H1 (cell line): Measurements from ENCODE around the gene G6PC3. TPM values are rescaled to one million over a fixed set of nuclear protein-coding genes. Genes with fewer than 3 reads are reported as not detected.

Experiments
- CTCF ChIA-PET: fragments of 300-600 bp; sonication (Branson Sonifier 250); formaldehyde crosslinking; loops from one replicate; lab custom pipeline; 2021; ENCODE audit not compliant: partially characterized antibody; lab: Charles Lee
- POLR2A ChIA-PET: fragments of 300-600 bp; sonication (Branson Sonifier 250); formaldehyde crosslinking; loops from one replicate; lab custom pipeline; 2021; ENCODE audit warnings: inconsistent platforms; ENCODE audit not compliant: partially characterized antibody; lab: Charles Lee
- DNase-seq, 2 experiments: peaks; one replicate each; pipeline versions ENCODE4 v3.0.0 to v3.0.0-alpha.2; 2010 to 2022; ENCODE audit warnings: low spot score in 2 of 2, low read depth in 1 of 2, mixed read lengths in 1 of 2
- FAIRE-seq: peaks from 2 replicates; lab custom pipeline; 2011; peaks lifted over from hg19 to GRCh38; lab: Jason Lieb, UNC
- H2AFZ ChIP-seq: 2 replicates; pipeline ENCODE4 v1.8.1; 2012; ENCODE audit warnings: low read length, inconsistent platforms
- H2AK5ac ChIP-seq: 2 replicates; pipeline ENCODE4 v1.6.1; 2013; ENCODE audit warnings: low read depth, low read length
- H2BK120ac ChIP-seq: replicated peaks from 2 replicates; pipeline ENCODE3; 2013; ENCODE audit warnings: low read depth, low read length, inconsistent platforms
- H2BK12ac ChIP-seq: 2 replicates; pipeline ENCODE4 v1.6.1; 2013; ENCODE audit warnings: low read depth, low read length
- H2BK15ac ChIP-seq: 2 replicates; pipeline ENCODE4 v1.6.1; 2013; ENCODE audit warnings: low read length
- H2BK20ac ChIP-seq: 2 replicates; pipeline ENCODE4 v1.6.1; 2013; ENCODE audit warnings: low read length
- H2BK5ac ChIP-seq: 2 replicates; pipeline ENCODE4 v1.6.1; 2013; ENCODE audit warnings: low read depth, low read length
- H3K14ac ChIP-seq: 2 replicates; pipeline ENCODE4 v1.6.1; 2013; ENCODE audit warnings: inconsistent platforms; ENCODE audit not compliant: insufficient read length
- H3K18ac ChIP-seq: 2 replicates; pipeline ENCODE4 v1.6.1; 2013; ENCODE audit warnings: low read length; ENCODE audit errors: extremely low read depth
- H3K23ac ChIP-seq: 2 replicates; pipeline ENCODE4 v1.6.1; 2013; ENCODE audit warnings: inconsistent platforms; ENCODE audit not compliant: insufficient read length
- H3K23me2 ChIP-seq: 2 replicates; pipeline ENCODE4 v1.6.1; 2013; ENCODE audit warnings: low read depth, low read length
- H3K27ac ChIP-seq: 2 replicates; pipeline ENCODE4 v1.6.1; 2011; ENCODE audit warnings: low read depth, low read length, inconsistent platforms
- H3K27me3 ChIP-seq, 4 experiments: replicated peaks in 1 of 4; 1 replicate in 1 of 4; 2 replicates in 3 of 4; pipeline versions ENCODE4 v1.6.1 to v1.8.1; 2011 to 2013; ENCODE audit warnings: low read length in 3 of 4, mild to moderate bottlenecking in 3 of 4, inconsistent platforms in 2 of 4, mixed read lengths in 2 of 4, moderate library complexity in 1 of 4; ENCODE audit not compliant: control insufficient read depth in 3 of 4, insufficient read depth in 3 of 4; ENCODE audit errors: extremely low read depth in 1 of 4
- H3K36me3 ChIP-seq, 4 experiments: 2 replicates each; pipeline versions ENCODE4 v1.6.1 to v1.8.1; 2011 to 2013; ENCODE audit warnings: mild to moderate bottlenecking in 4 of 4, low read length in 3 of 4, moderate library complexity in 2 of 4, control low read depth in 1 of 4, inconsistent platforms in 1 of 4; ENCODE audit not compliant: insufficient read depth in 4 of 4, control insufficient read depth in 2 of 4
- H3K4ac ChIP-seq: replicated peaks from 2 replicates; pipeline ENCODE3; 2013; ENCODE audit warnings: low read length, low read depth, mixed read lengths, inconsistent platforms; ENCODE audit not compliant: insufficient read length
- H3K4me1 ChIP-seq, 4 experiments: replicated peaks in 1 of 4; 1 replicate in 1 of 4; 2 replicates in 3 of 4; pipeline versions ENCODE4 v1.6.1 to v1.8.1; 2011 to 2013; ENCODE audit warnings: low read length in 3 of 4, inconsistent platforms in 2 of 4, mixed read lengths in 1 of 4; ENCODE audit not compliant: insufficient read depth in 4 of 4, control insufficient read depth in 3 of 4
- H3K4me2 ChIP-seq, 2 experiments: 2 replicates each; pipeline versions ENCODE4 v1.6.1 to v1.8.1; 2011 to 2013; ENCODE audit warnings: low read depth in 2 of 2, low read length in 2 of 2, control low read depth in 1 of 2, inconsistent platforms in 1 of 2, mild to moderate bottlenecking in 1 of 2; ENCODE audit not compliant: insufficient read depth in 1 of 2
- H3K4me3 ChIP-seq, 4 experiments: fragments of 200-600, 300-600 bp in 1 of 4; sonication (generic), shearing (Covaris generic), sonication (Bioruptor Twin) in 1 of 4; 2 replicates each; pipeline versions ENCODE4 v1.5.1 to v1.8.1; 2011 to 2016; ENCODE audit warnings: low read length in 4 of 4, low read depth in 3 of 4, control low read depth in 2 of 4, inconsistent platforms in 2 of 4, mild to moderate bottlenecking in 2 of 4, mixed read lengths in 1 of 4, moderate library complexity in 1 of 4; ENCODE audit not compliant: insufficient read depth in 2 of 4; ENCODE audit errors: extremely low read depth in 1 of 4
- H3K56ac ChIP-seq: replicated peaks from 2 replicates; pipeline ENCODE3; 2013; ENCODE audit warnings: low read depth, mild to moderate bottlenecking, mixed read lengths, low read length, inconsistent platforms; ENCODE audit not compliant: insufficient read length
- H3K79me1 ChIP-seq: 2 replicates; pipeline ENCODE4 v1.6.1; 2013; ENCODE audit warnings: low read depth, low read length, control low read depth
- H3K79me2 ChIP-seq, 2 experiments: 2 replicates each; pipeline versions ENCODE4 v1.6.1 to v1.8.1; 2012 to 2013; ENCODE audit warnings: low read length in 2 of 2, mild to moderate bottlenecking in 2 of 2, inconsistent platforms in 1 of 2; ENCODE audit not compliant: insufficient read depth in 2 of 2, control insufficient read depth in 1 of 2
- H3K9ac ChIP-seq, 4 experiments: replicated peaks in 1 of 4; 1 replicate in 1 of 4; 2 replicates in 3 of 4; pipeline versions ENCODE4 v1.6.1 to v1.8.1; 2011 to 2013; ENCODE audit warnings: low read depth in 3 of 4, low read length in 3 of 4, control low read depth in 2 of 4, mild to moderate bottlenecking in 2 of 4, moderate library complexity in 2 of 4, inconsistent platforms in 1 of 4; ENCODE audit errors: extremely low read depth in 1 of 4
- H3K9me3 ChIP-seq, 2 experiments: 2 replicates each; pipeline versions ENCODE4 v1.6.1 to v1.8.1; 2012 to 2013; ENCODE audit warnings: mild to moderate bottlenecking in 2 of 2, moderate library complexity in 2 of 2, control low read depth in 1 of 2, inconsistent platforms in 1 of 2, low read depth in 1 of 2, low read length in 1 of 2, mixed read lengths in 1 of 2; ENCODE audit not compliant: insufficient read depth in 2 of 2
- H4K20me1 ChIP-seq, 2 experiments: replicated peaks in 1 of 2; 2 replicates each; pipeline versions ENCODE3 to v1.8.1; 2011 to 2013; ENCODE audit warnings: inconsistent platforms in 2 of 2, low read length in 2 of 2, mild to moderate bottlenecking in 1 of 2; ENCODE audit not compliant: insufficient read depth in 2 of 2, control insufficient read depth in 1 of 2
- H4K5ac ChIP-seq: 2 replicates; pipeline ENCODE4 v1.6.1; 2013; ENCODE audit warnings: low read length, low read depth, mixed read lengths, inconsistent platforms; ENCODE audit not compliant: insufficient read length
- H4K8ac ChIP-seq: 2 replicates; pipeline ENCODE4 v1.8.0; 2013; ENCODE audit warnings: mild to moderate bottlenecking, moderate library complexity, low read length, inconsistent platforms; ENCODE audit not compliant: insufficient read depth; ENCODE audit errors: extremely low read depth
- H4K91ac ChIP-seq: replicated peaks from 2 replicates; pipeline ENCODE3; 2013; ENCODE audit warnings: low read length, mixed read lengths, inconsistent platforms; ENCODE audit not compliant: insufficient read length
- CEBPB ChIP-seq: IDR thresholded peaks from 2 replicates; pipeline ENCODE4 v1.6.1; 2012; ENCODE audit warnings: low read depth, low read length
- GTF2F1 ChIP-seq: IDR thresholded peaks from 2 replicates; pipeline ENCODE4 v1.6.1; 2012; ENCODE audit warnings: low read depth, low read length, improper control_type of control experiment, borderline replicate concordance
- NRF1 ChIP-seq: IDR thresholded peaks from 2 replicates; pipeline ENCODE4 v1.6.1; 2011; ENCODE audit warnings: mild to moderate bottlenecking, low read depth, low read length, improper control_type of control experiment
- PHF8 ChIP-seq: fragments of 200-600 bp; sonication (generic); conservative IDR thresholded peaks from 2 replicates; pipeline ENCODE4 v1.7.1; 2012; ENCODE audit warnings: low read depth, mild to moderate bottlenecking, inconsistent platforms, low read length, moderate library complexity
- RAD21 ChIP-seq, 2 experiments: IDR thresholded peaks in 1 of 2; conservative IDR thresholded peaks in 1 of 2; 2 replicates each; pipeline ENCODE4 v1.6.1; 2011; ENCODE audit warnings: low read depth in 2 of 2, low read length in 2 of 2, improper control_type of control experiment in 1 of 2, inconsistent platforms in 1 of 2, mild to moderate bottlenecking in 1 of 2, moderate library complexity in 1 of 2
- SIRT6 ChIP-seq: IDR thresholded peaks from one replicate; pipeline ENCODE4 v1.7.1; 2012; ENCODE audit warnings: low read length, inconsistent platforms
- TAF1 ChIP-seq: IDR thresholded peaks from 2 replicates; pipeline ENCODE4 v1.6.1; 2011; ENCODE audit warnings: mild to moderate bottlenecking, low read depth, low read length
- WGBS, 2 experiments: shearing (Covaris generic) in 1 of 2; methylation state at CpG; one replicate each; pipeline versions ENCODE4 v1.1.6 to v1.1.7; 2013 to 2015; ENCODE audit warnings: low lambda C conversion rate in 2 of 2, mixed read lengths in 2 of 2, inconsistent platforms in 1 of 2, low coverage in 1 of 2, missing lambda C conversion rate in 1 of 2; ENCODE audit not compliant: insufficient replicate concordance in 2 of 2, insufficient coverage in 1 of 2, insufficient read length in 1 of 2; ENCODE audit errors: extremely low coverage in 1 of 2, missing lambda C conversion rate in 1 of 2; 5-methylcytosine and 5-hydroxymethylcytosine counted together
- polyA plus RNA-seq, 7 experiments: library from polyadenylated mRNA; depleted of rRNA in 3 of 7; stranded (reverse) in 5 of 7; unstranded in 2 of 7; fragments of >200 nt in 5 of 7; fragments of 200-250 nt in 2 of 7; gene quantifications; 1 replicate in 5 of 7; 2 replicates in 1 of 7; 4 replicates in 1 of 7; pipeline versions ENCODE4 v1.2.1 to v1.2.3, GENCODE V29; 2011 to 2013; ENCODE audit warnings: missing spikeins in 2 of 7, mixed read lengths in 2 of 7
- total RNA-seq: library from RNA; stranded (reverse); fragmentation: NEBNext Ultra II Directional; extraction: Animal tissue kit (Norgen Biotek cat#: 25700); gene quantifications from 2 replicates; pipeline ENCODE4 v1.2.1, GENCODE V29; 2021
- TF ChIP-seq, protein P1 (sequence below): IDR thresholded peaks from 2 replicates; pipeline ENCODE4 v1.6.1; 2011; ENCODE audit warnings: low read depth, mild to moderate bottlenecking, low read length; ENCODE audit not compliant: insufficient read depth
- TF ChIP-seq, protein P2 (sequence below): IDR thresholded peaks from 2 replicates; pipeline ENCODE4 v1.6.1; 2011; ENCODE audit warnings: low read length, improper control_type of control experiment

The G6PC3 gene
- total and polyA plus RNA-seq, 2 of the 8 experiments (the other 6 are each of a cell fraction or from before 2014, with no cell fraction given): 104 to 343 TPM

DNA sequence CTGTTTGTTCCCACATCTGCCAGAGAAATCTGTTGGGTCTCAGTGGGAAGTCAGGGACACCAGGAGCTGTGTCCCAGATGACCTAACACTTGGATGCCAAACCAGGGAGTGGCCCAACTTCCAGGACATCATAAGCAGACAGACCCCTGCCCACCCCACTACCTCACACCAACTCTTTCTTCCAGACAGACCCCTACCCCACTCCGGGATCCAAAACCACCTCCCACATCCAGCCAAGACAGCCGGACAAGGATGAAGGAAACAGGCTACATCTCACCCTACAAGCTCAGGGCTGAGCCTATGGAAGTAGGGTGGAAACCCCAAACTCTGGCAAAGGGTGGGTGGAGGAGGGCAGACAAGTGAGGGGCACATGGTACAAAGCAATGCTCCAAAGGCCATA, 49.3 kb downstream of the G6PC3 start:
- Histone ChIP-seq H2AFZ (no peak overlapping the region), H3K27me3 (no peaks in the 10 kb centered on the region), H3K14ac (no peak overlapping the region), H3K9ac (no peak overlapping the region; a peak in 1 of 7 replicates), H3K4me3 (no peak overlapping the region), H2BK5ac (0 out of 2 replicates have a peak overlapping the region, but pooled peaks have one; percentile 35), H3K27ac (no peak overlapping the region), H3K36me3 (no peaks in the 10 kb centered on the region; a peak in 2 of 8 replicates), H2BK120ac (no peak overlapping the region), H4K8ac (no peak overlapping the region), H3K23me2 (peaks cover 7% of the 10 kb centered on the region; the same call in 1 of the 2 replicates), H4K20me1 (peaks cover 3 to 11% of the 10 kb centered on the region in 2 experiments), H3K9me3 (no peaks in the 10 kb centered on the region), H3K79me1 (peaks cover 29% of the 10 kb centered on the region), H4K91ac (no peak overlapping the region)
- no peak for DNase-seq
- 100% methylated on average over 2 of the region's 2 CpGs; no CpG with 5 or more reads in 1 of the 2 experiments for WGBS, 2 experiments
- POLR2A ChIA-PET: interaction anchor here (2.5 kb wide), 1 partner anchor 33 kb away, joined by 6 read pairs; no protein-coding TSS in a partner anchor
- no peak for TF ChIP-seq TAF1
- no peak for TF ChIP-seq RAD21 (IDR thresholded peaks at IDR 0.05 in 1 of 2, conservative IDR thresholded peaks at IDR 0.05 in 1 of 2; ENCODE audit: low read depth in 2 of 2, low read length in 2 of 2)
- TF ChIP-seq, protein P1, sequence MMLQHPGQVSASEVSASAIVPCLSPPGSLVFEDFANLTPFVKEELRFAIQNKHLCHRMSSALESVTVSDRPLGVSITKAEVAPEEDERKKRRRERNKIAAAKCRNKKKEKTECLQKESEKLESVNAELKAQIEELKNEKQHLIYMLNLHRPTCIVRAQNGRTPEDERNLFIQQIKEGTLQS: no peak
- no peak for TF ChIP-seq CEBPB
- TF ChIP-seq, protein P2, sequence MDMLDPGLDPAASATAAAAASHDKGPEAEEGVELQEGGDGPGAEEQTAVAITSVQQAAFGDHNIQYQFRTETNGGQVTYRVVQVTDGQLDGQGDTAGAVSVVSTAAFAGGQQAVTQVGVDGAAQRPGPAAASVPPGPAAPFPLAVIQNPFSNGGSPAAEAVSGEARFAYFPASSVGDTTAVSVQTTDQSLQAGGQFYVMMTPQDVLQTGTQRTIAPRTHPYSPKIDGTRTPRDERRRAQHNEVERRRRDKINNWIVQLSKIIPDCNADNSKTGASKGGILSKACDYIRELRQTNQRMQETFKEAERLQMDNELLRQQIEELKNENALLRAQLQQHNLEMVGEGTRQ: no peak
- no peak for TF ChIP-seq GTF2F1
- no peak for TF ChIP-seq NRF1
- TF ChIP-seq PHF8: no peak
- no peak for TF ChIP-seq SIRT6
- TF ChIP-seq, all 59 proteins: peak for 0
- Histone ChIP-seq H3K18ac (no peak overlapping the region), H3K4me1 (peaks cover 17 to 31% (median 23%) of the 10 kb centered on the region in 4 experiments), H2BK12ac (0 out of 2 replicates have a peak overlapping the region, but pooled peaks have one; percentile 9), H4K5ac (no peak overlapping the region), H3K56ac (no peak overlapping the region), H3K23ac (no peak overlapping the region), H3K79me2 (peaks cover 0 to 69% of the 10 kb centered on the region in 2 experiments; a peak in 2 of 4 replicates), H2BK15ac (no peak overlapping the region), H2BK20ac (no peak overlapping the region), H3K4ac (no peak overlapping the region), H2AK5ac (no peak overlapping the region), H3K4me2 (no peak overlapping the region)
- no peak for FAIRE-seq
- CTCF ChIA-PET: interaction anchor here (0.7 to 20.6 kb wide), 3 partner anchors 20 to 31 kb away, joined by 3 to 638 read pairs (median 19); no protein-coding TSS in a partner anchor
